PC-3 (cell line): Measurements from ENCODE around the gene XYLT2.

Source experiments
- CTCF ChIP-seq: fragments of 300-600 bp; sonication (generic); conservative IDR thresholded peaks from 2 replicates; pipeline ENCODE4 v1.5.1; 2017; ENCODE audit warnings: antibody characterized with exemption, low read depth, mild to moderate bottlenecking, low read length
- EZH2 ChIP-seq: fragments of 300-600 bp; sonication (generic); IDR thresholded peaks from one replicate; pipeline ENCODE4 v1.6.1; 2017; ENCODE audit warnings: antibody characterized with exemption, mild to moderate bottlenecking, low read length; ENCODE audit not compliant: unreplicated experiment
- EZH2phosphoT487 ChIP-seq: fragments of 300-600 bp; sonication (generic); IDR thresholded peaks from 2 replicates; pipeline ENCODE4 v1.6.1; 2018; ENCODE audit warnings: mild to moderate bottlenecking, antibody characterized with exemption, low read length, borderline replicate concordance

GRCh38 chr17:50345432-50346312, at the start of gene XYLT2:
- no peak for TF ChIP-seq CTCF
- TF ChIP-seq EZH2: no peak
- no peak for TF ChIP-seq EZH2phosphoT487
